Kidney (tissue), 14 donors: Measurements from ENCODE around the gene TBX10. TPM values are rescaled to one million over a fixed set of nuclear protein-coding genes. Genes with fewer than 3 reads are reported as not detected.

Experiments used
- DNase-seq, 5 donors: peaks; one replicate each; pipeline ENCODE4 v3.0.0-alpha.2; 2013 to 2020
- FAIRE-seq: peaks from 2 replicates; lab custom pipeline; 2012; peaks lifted over from hg19 to GRCh38; lab: Jason Lieb, UNC
- H3K27ac ChIP-seq, 2 donors: one replicate each; pipeline ENCODE4 v1.7.0; 2013; ENCODE audit warnings: low read depth in 2 of 2, low read length in 2 of 2, inconsistent platforms in 1 of 2
- H3K27me3 ChIP-seq: one replicate; pipeline ENCODE4 v1.7.1; 2013; ENCODE audit warnings: low read length, inconsistent platforms; ENCODE audit not compliant: control insufficient read depth, insufficient read depth
- H3K36me3 ChIP-seq, 3 donors: one replicate each; pipeline versions ENCODE4 v1.7.0 to v1.7.1; 2013; ENCODE audit warnings: low read length in 3 of 3, control low read depth in 1 of 3, inconsistent platforms in 1 of 3; ENCODE audit not compliant: insufficient read depth in 3 of 3, control insufficient read depth in 2 of 3
- H3K4me1 ChIP-seq, 3 donors: one replicate each; pipeline versions ENCODE4 v1.7.0 to v1.7.1; 2013; ENCODE audit warnings: low read length in 3 of 3, inconsistent platforms in 1 of 3, low read depth in 1 of 3; ENCODE audit not compliant: control insufficient read depth in 2 of 3, insufficient read depth in 2 of 3
- H3K4me3 ChIP-seq, 3 donors: one replicate each; pipeline versions ENCODE4 v1.7.0 to v1.8.1; 2013; ENCODE audit warnings: low read length in 3 of 3, control low read depth in 1 of 3, inconsistent platforms in 1 of 3
- H3K9ac ChIP-seq, 3 donors: one replicate each; pipeline versions ENCODE4 v1.7.0 to v1.7.1; 2013; ENCODE audit warnings: low read length in 3 of 3, control low read depth in 1 of 3, inconsistent platforms in 1 of 3
- H3K9me3 ChIP-seq, 3 donors: one replicate each; pipeline versions ENCODE4 v1.7.0 to v1.7.1; 2013; ENCODE audit warnings: low read length in 3 of 3, control low read depth in 1 of 3, inconsistent platforms in 1 of 3; ENCODE audit not compliant: control insufficient read depth in 2 of 3, insufficient read depth in 1 of 3
- CTCF ChIP-seq: IDR thresholded peaks from 3 replicates; pipeline ENCODE4 v1.5.1; 2012; ENCODE audit warnings: mild to moderate bottlenecking, moderate library complexity, borderline replicate concordance; ENCODE audit not compliant: insufficient read depth; ENCODE audit errors: extremely low read depth
- intact Hi-C: fragments of 100-400 bp; cut with DNase I; formaldehyde crosslinking; loops from one replicate; pipeline ENCODE4 v1.11.1; 2022
- polyA plus RNA-seq: library from polyadenylated mRNA; stranded (reverse); fragments of 350-450 nt; fragmentation: Illumina TruSeq; extraction: RNeasy Lipid Tissue Mini Kit (QIAGEN cat#74804); gene quantifications from one replicate; pipeline ENCODE4 v1.2.3, GENCODE V29; 2014; ENCODE audit warnings: low read depth, low replicate concordance; ENCODE audit not compliant: insufficient read depth
- total RNA-seq: library from RNA; stranded (reverse); fragmentation: NEBNext Ultra II Directional; extraction: Animal tissue kit (Norgen Biotek cat#: 25700); gene quantifications from one replicate; pipeline ENCODE4 v1.2.1, GENCODE V29; 2021
- donor health status: control.
- donor health status: control.
- donor health status: control.
- donor health status: control.
- donor health status: control.
- donor health status: DM: yes; HTN: yes; CAD: no.
- donor health status: Normal renal cell carcinoma (clear cell type).

TBX10 gene
- total and polyA plus RNA-seq, 2 donors from 2014 or later, result not detected

- H3K27ac ChIP-seq, result no peak overlapping the region
- H3K4me1 ChIP-seq, result peaks cover 0 to 21% (median 6%) of the 10 kb centered on the region in 3 donors
- no peak overlapping the region for H3K4me3 ChIP-seq
- H3K36me3 ChIP-seq, result no peaks in the 10 kb centered on the region
- H3K9ac ChIP-seq, result no peak overlapping the region
- FAIRE-seq, result no peak
- no peaks in the 10 kb centered on the region for H3K9me3 ChIP-seq
- no peak for TF ChIP-seq CTCF
- DNase-seq, result no peak
- intact Hi-C loops, result no loop called here
- H3K27me3 ChIP-seq, result no peaks in the 10 kb centered on the region
Measured at GRCh38 chr11:67631853-67632174, 7.7 kb downstream of the TBX10 start.

GRCh38 chr11:67631411-67631810 is 8.2 kb downstream of the TBX10 start:
- Histone ChIP-seq H3K36me3 (no peaks in the 10 kb centered on the region), H3K9me3 (no peaks in the 10 kb centered on the region), H3K4me3 (no peak overlapping the region), H3K4me1 (peaks cover 0 to 21% (median 6%) of the 10 kb centered on the region in 3 donors), H3K27ac (no peak overlapping the region), H3K27me3 (no peaks in the 10 kb centered on the region), H3K9ac (no peak overlapping the region)
- peak in 3 of 5 donors; percentile 10 to 84 (median 76) for DNase-seq
- intact Hi-C loops, result no loop called here
- no peak for TF ChIP-seq CTCF
- FAIRE-seq, result no peak

- Histone ChIP-seq H3K4me1 (peaks cover 0 to 21% (median 6%) of the 10 kb centered on the region in 3 donors), H3K27me3 (no peaks in the 10 kb centered on the region), H3K9ac (peak overlapping the region; percentile 44 to 75 (median 50)), H3K4me3 (peak overlapping the region; percentile 56 to 71 (median 65)), H3K27ac (peak overlapping the region; percentile 81 to 88), H3K9me3 (no peaks in the 10 kb centered on the region), H3K36me3 (no peaks in the 10 kb centered on the region)
- intact Hi-C loops, result no loop called here
- no peak for DNase-seq
- TF ChIP-seq CTCF, result no peak
- no peak for FAIRE-seq
Measured at GRCh38 chr11:67630943-67631331, 8.6 kb downstream of the TBX10 start.
